HL-60 (cell line): Measurements from ENCODE around the gene CYP1B1.
A peak's percentile ranks its signal among the peaks of the same experiment; 100 is the strongest.

Source experiments
- DNase-seq, 2 experiments: peaks; one replicate each; pipeline ENCODE4 v3.0.0-alpha.2; 2010 to 2020; ENCODE audit warnings: low read depth in 1 of 2, low spot score in 1 of 2
- H3K27ac ChIP-seq: fragments of 250-450 bp; sonication (Bioruptor Pico); replicated peaks from 2 replicates; pipeline ENCODE4 v1.5.1; 2020; ENCODE audit warnings: mild to moderate bottlenecking, moderate library complexity
- H3K27me3 ChIP-seq: fragments of 250-450 bp; sonication (Bioruptor Pico); 2 replicates; pipeline ENCODE4 v1.5.1; 2021; ENCODE audit warnings: mild to moderate bottlenecking, moderate library complexity; ENCODE audit not compliant: insufficient read depth, poor library complexity, severe bottlenecking
- H3K4me3 ChIP-seq: replicated peaks from 2 replicates; pipeline ENCODE4 v1.5.1; 2011; ENCODE audit warnings: mild to moderate bottlenecking, control low read depth, low read length; ENCODE audit not compliant: insufficient read depth
- CTCF ChIP-seq: IDR thresholded peaks from one replicate; pipeline ENCODE4 v1.5.1; 2011; ENCODE audit warnings: low read length, control low read depth, inconsistent platforms; ENCODE audit not compliant: insufficient read depth
- GABPA ChIP-seq: IDR thresholded peaks from 2 replicates; pipeline ENCODE4 v1.6.1; 2012; ENCODE audit warnings: low read depth
- POLR2AphosphoS5 ChIP-seq: IDR thresholded peaks from 2 replicates; pipeline ENCODE4 v1.6.1; 2012; ENCODE audit warnings: low read depth
- REST ChIP-seq: IDR thresholded peaks from 2 replicates; pipeline ENCODE4 v1.6.1; 2012; ENCODE audit warnings: low read depth; ENCODE audit not compliant: insufficient replicate concordance
- SPI1 ChIP-seq: IDR thresholded peaks from 2 replicates; pipeline ENCODE4 v1.6.1; 2012; ENCODE audit warnings: low read depth, mild to moderate bottlenecking, borderline replicate concordance
- long read RNA-seq: library from polyadenylated mRNA; unstranded; transcript quantifications from one replicate; pipeline ENCODE4 v2.0.0, GENCODE V29; 2020

Gene CYP1B1
- long read RNA-seq, full-length matches to known transcripts, result 146 of 163 reads
- long read RNA-seq, partial matches to known transcripts, result 2 of 163 reads
- long read RNA-seq, other reads (novel, unspliced or antisense), result 15 of 163 reads

GRCh38 chr2:38075507-38076151, at the start of gene CYP1B1:
TSS of gene CYP1B1 (minus strand) at chr2:38076151. CDS start at chr2:38075388, 763 bp downstream.
- DNase-seq, result no peak
- TF ChIP-seq POLR2AphosphoS5 (no peak; the same call in 1 of the 2 replicates), CTCF (no peak), REST (no peak), SPI1 (no peak), GABPA (no peak)
- Histone ChIP-seq H3K27ac (peak within 1 kb of the TSS; percentile 89), H3K4me3 (peak within 1 kb of the TSS; percentile 53), H3K27me3 (no peaks in the 10 kb centered on the region)

DNA sequence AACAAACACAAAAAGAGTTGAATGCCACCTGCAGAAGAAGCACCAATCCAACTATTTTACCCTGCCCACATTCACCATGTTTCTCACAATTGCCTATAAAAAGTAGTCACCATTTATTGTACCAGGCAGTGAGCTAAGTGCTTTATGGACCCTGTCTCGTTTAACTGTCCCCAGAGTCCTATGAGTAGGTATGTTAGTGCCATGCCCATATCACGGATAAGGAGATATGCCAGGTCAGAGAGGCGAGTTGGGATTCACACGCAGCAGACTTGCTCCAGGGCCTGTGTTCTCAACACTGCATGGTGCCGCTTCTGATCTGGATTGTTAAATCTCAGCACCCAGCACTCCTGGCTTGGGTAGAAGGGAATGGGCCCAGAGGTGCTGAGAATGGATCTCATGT, 49.1 kb upstream of the CYP1B1 start:
- no peak overlapping the region for H3K27ac ChIP-seq
- no peaks in the 10 kb centered on the region for H3K27me3 ChIP-seq
- no peak overlapping the region for H3K4me3 ChIP-seq
- TF ChIP-seq SPI1 (no peak), POLR2AphosphoS5 (no peak), GABPA (no peak), CTCF (no peak), REST (no peak)
- DNase-seq, result no peak

DNA sequence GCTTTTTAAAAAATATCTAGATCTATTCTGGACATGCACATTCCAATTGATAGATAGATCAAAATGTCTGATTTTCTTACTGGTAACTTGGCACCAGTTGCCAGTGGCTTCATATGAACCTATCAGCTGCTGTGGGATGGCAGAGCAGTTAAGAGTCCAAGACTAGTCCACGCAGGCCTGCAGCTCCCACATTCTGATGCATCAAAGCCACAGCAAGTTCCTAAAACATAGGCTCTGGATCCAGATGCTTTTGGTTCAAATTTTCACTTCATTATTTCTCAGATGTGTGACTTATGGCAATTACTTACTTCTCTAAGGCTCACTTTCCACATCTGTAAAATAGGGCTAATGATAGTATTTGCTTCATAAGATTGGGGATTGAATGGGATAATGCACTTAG, 48.0 kb upstream of the CYP1B1 start:
- Histone ChIP-seq H3K27me3 (no peaks in the 10 kb centered on the region), H3K27ac (no peak overlapping the region), H3K4me3 (no peak overlapping the region)
- TF ChIP-seq REST (no peak), GABPA (no peak), SPI1 (no peak), POLR2AphosphoS5 (no peak), CTCF (no peak)
- no peak for DNase-seq
